Pulmonary artery endothelial cell (primary cell): ENCODE measurements around the gene ADA. TPM values are rescaled to one million over a fixed set of nuclear protein-coding genes. Genes with fewer than 3 reads are reported as not detected.
A peak's percentile ranks its signal among the peaks of the same experiment; 100 is the strongest.
"Not testable (repeated sequence)": the region's sequence is repeated elsewhere in the genome, so short reads cannot be mapped to it uniquely, and the experiment has no call there.

Experiments
- DNase-seq: peaks from one replicate; pipeline ENCODE4 v3.0.0-alpha.2; 2011; ENCODE audit warnings: low read depth, low spot score
- total RNA-seq: library from RNA; depleted of rRNA; stranded (reverse); fragments of >200 nt; gene quantifications from 2 replicates; pipeline ENCODE4 v1.2.3, GENCODE V29; 2014

ADA gene
- total RNA-seq, 1 donor from 2014 or later, result 22.4 TPM

GRCh38 chr20:44600301-44600700 lies 51.2 kb downstream of the ADA start:
- no peak for DNase-seq

- DNase-seq, result no peak
Measured at GRCh38 chr20:44599715-44600114, 51.8 kb downstream of the ADA start.

DNA sequence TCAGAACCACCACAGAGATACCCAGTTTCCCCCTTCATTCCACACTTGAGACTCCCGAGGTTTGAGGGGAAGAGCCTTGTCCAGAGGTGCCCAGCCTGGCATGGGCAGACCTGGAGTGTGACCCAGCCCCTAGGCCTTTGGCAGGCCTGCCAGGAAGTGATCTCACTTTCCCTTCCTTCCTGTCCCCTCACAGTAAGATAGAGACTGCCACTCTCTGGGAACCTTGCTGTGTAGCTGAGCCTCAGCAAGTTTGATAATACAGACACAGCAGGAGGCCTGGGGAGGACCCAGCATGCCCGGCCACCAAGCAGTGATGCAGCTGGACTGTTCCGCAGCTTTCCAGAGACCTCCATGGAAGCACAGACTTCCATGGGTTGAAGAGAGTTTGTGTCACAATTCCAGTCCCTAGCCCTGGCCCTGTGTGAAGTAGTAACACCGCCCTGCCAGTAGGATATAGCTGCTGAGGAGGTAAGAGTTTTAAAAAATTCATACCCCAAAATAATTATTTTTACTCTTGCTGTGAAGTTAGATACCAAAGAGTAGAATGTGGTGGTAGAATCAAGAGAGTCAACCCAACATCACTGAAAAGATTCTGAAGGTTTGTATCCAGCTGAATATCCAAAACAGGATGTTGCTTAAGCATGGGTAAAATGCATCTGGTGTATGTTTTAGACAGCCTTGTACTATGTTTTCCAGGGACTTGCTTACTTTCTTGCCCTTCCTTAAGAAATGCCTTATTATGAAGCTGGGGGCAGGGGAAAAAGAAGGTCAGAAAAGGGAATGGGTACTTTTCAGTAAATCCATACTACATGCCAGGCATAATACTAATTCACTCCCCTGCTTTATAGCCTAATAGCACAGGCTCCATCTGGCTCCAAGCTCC lies 52.8 kb downstream of the ADA start:
- DNase-seq, result no peak

DNA sequence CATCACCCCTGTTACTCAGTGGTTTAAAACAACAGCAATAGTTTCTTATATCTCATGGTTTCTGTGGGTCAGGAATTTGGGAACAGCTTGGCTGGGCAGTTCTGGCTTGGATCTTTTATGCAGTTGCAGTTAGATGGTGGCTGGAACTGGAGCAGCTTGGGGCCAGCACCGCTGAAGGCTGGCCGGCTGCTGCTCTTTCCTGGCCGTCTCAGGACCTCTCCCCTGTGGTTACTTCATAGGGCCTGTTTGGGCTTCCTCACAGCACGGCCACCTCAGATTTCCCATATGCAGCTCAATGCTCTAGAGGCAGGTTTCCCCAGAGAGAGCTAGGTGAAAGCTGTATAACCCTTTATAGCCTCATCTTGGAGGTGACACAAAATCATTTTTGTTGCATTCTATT lies 53.6 kb downstream of the ADA start:
- DNase-seq, result no peak

- DNase-seq, result no peak
Measured at GRCh38 chr20:44597516-44597915, 54.0 kb downstream of the ADA start.

- DNase-seq, result no peak
Measured at GRCh38 chr20:44596876-44597275, 54.6 kb downstream of the ADA start.

GRCh38 chr20:44596010-44596409 lies 55.5 kb downstream of the ADA start:
- DNase-seq, result no peak

GRCh38 chr20:44594730-44595129 lies 56.8 kb downstream of the ADA start:
- DNase-seq, result no peak

DNA sequence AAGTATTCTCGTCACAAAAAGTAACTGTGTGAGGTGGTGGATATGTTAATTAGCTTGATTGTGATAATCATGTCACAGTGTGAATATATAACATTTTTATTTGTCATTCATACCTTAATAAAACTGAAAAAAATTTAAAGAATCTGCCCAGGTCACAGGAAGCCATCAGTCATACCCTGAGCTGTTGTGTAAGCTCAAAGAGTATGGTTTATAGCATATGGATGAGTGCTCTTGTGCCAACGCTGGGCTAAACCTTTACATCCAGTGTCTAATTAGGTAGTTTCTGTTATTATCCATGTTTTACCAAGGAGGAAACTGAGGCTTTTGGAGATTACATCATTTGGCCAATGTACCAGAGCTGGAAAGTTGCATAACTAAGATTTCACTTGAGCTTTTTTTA lies 57.7 kb downstream of the ADA start:
- DNase-seq, result no peak

GRCh38 chr20:44592366-44592765 lies 59.1 kb downstream of the ADA start:
- no peak for DNase-seq

GRCh38 chr20:44590980-44591778 lies 60.3 kb downstream of the ADA start:
- no peak for DNase-seq

GRCh38 chr20:44589537-44589936 lies 62.0 kb downstream of the ADA start:
- DNase-seq, result no peak

- not testable (repeated sequence) for DNase-seq
Measured at GRCh38 chr20:44588321-44588720, 63.2 kb downstream of the ADA start.

- no peak for DNase-seq
Measured at GRCh38 chr20:44587035-44587980, 64.2 kb downstream of the ADA start.

GRCh38 chr20:44586289-44586911 lies 65.1 kb downstream of the ADA start:
- no peak for DNase-seq

DNA sequence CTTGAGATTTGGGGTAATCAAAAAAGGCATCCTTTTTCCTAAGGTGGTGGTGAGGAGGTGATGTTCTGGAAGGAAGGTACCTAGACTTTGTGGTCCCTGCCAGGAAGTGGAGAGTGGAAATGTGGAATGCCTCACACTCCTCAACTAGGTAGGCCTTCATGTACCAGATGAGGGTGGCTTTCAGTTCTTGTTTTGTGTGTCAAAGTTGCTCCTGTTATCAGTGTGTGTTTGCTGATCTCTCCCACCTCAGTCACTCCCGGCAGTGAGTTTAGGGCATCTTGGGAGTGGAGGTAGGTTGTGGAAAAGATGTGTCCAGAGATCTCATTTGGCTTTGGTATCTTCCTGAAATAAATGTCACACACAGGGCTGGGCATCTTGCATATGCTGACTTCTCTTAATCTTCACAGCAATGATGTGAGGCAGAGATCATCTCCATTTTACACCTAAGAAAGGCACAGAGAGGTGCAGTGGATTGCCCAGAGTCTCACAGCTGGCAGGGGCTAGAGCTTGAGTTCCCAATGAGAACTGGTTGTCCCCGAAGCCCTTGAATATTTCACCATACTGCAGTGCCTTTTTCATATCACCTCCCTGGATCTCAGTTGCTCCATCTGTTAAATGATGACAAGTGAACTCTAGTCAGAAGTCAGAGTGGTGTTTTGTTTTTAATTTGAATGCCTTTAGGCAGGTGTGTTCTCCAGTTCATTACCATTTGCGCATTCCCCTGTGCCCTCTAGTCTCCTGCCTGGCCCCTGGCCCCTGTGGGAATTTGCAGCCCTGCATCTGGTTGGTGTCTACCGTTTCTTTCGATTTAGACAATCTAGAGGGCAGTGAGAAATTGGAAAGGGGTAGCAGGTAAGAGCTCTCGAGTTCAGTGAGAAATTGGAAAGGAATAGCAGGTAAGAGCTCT lies 66.2 kb downstream of the ADA start:
- no peak for DNase-seq

DNA sequence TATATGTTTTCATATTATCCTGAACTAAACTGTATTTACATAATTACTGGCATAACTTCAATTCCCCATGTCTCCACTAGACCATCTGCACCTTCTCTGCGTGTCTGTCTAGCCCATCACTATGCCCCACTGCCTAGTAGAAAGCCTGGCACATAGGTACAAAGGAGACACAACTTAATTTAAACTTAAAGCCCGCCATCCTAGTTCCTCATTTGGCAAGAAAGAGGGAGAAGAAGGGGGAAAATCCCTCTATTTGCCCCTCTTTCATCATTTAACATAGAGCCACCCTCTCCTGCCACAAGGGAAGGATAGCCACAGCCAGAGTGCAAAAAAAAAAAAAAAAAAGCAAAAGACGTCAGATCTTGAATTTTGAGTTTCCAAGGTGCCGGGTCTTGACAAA lies 67.3 kb downstream of the ADA start:
- no peak for DNase-seq

GRCh38 chr20:44583157-44583556 lies 68.3 kb downstream of the ADA start:
- DNase-seq, result no peak

- DNase-seq, result peak; percentile 91
Measured at GRCh38 chr20:44582311-44583025, 69.0 kb downstream of the ADA start, which contains the start of gene PKIG. Gene PKIG (plus strand): TSS chr20:44582579. CDS start chr20:44614557, 31,978 bp downstream.
